H9 (cell line): Measurements from ENCODE around the gene TTLL1. TPM values are rescaled to one million over a fixed set of nuclear protein-coding genes. Genes with fewer than 3 reads are reported as not detected.

Experiments used
- DNase-seq: peaks from one replicate; pipeline ENCODE4 v3.0.0-alpha.2; 2017
- H2AFZ ChIP-seq: one replicate; pipeline ENCODE4 v1.6.1; 2013; ENCODE audit warnings: mild to moderate bottlenecking, low read length, control low read depth, moderate library complexity
- H2AK5ac ChIP-seq: 2 replicates; pipeline ENCODE4 v1.6.1; 2013; ENCODE audit warnings: low read length, control low read depth, mixed read lengths; ENCODE audit not compliant: insufficient read length
- H2BK120ac ChIP-seq: one replicate; pipeline ENCODE4 v1.6.1; 2013; ENCODE audit warnings: low read depth, mild to moderate bottlenecking, low read length, control low read depth, inconsistent platforms; ENCODE audit not compliant: poor library complexity, severe bottlenecking
- H2BK12ac ChIP-seq: 2 replicates; pipeline ENCODE4 v1.6.1; 2013; ENCODE audit warnings: low read length, control low read depth, mixed read lengths, low read depth; ENCODE audit not compliant: insufficient read length
- H2BK15ac ChIP-seq: 2 replicates; pipeline ENCODE4 v1.6.1; 2013; ENCODE audit warnings: low read depth, low read length, control low read depth
- H2BK20ac ChIP-seq: one replicate; pipeline ENCODE4 v1.6.1; 2013; ENCODE audit warnings: low read depth, mild to moderate bottlenecking, low read length, control low read depth, inconsistent platforms; ENCODE audit not compliant: poor library complexity, severe bottlenecking
- H2BK5ac ChIP-seq: 2 replicates; pipeline ENCODE4 v1.6.1; 2013; ENCODE audit warnings: low read length, control low read depth, mixed read lengths; ENCODE audit not compliant: insufficient read length
- H3K14ac ChIP-seq: 2 replicates; pipeline ENCODE4 v1.6.1; 2013; ENCODE audit warnings: low read length, control low read depth; ENCODE audit not compliant: insufficient read depth
- H3K18ac ChIP-seq: 2 replicates; pipeline ENCODE4 v1.6.1; 2013; ENCODE audit warnings: low read depth, mild to moderate bottlenecking, mixed read lengths, low read length, control low read depth; ENCODE audit not compliant: insufficient read length
- H3K23ac ChIP-seq: 2 replicates; pipeline ENCODE4 v1.6.1; 2013; ENCODE audit warnings: low read length, control low read depth, mixed read lengths, low read depth; ENCODE audit not compliant: insufficient read length
- H3K23me2 ChIP-seq: 2 replicates; pipeline ENCODE4 v1.6.1; 2013; ENCODE audit warnings: low read depth, mild to moderate bottlenecking, mixed read lengths, low read length, control low read depth; ENCODE audit not compliant: insufficient read length, poor library complexity, severe bottlenecking
- H3K27ac ChIP-seq: 2 replicates; pipeline ENCODE4 v1.5.1; 2013; ENCODE audit warnings: low read length, control low read depth, mixed read lengths, low read depth; ENCODE audit not compliant: insufficient read length
- H3K27me3 ChIP-seq: 2 replicates; pipeline ENCODE4 v1.6.1; 2013; ENCODE audit warnings: low read length, control low read depth, inconsistent platforms; ENCODE audit not compliant: insufficient read depth
- H3K4ac ChIP-seq: 2 replicates; pipeline ENCODE4 v1.6.1; 2013; ENCODE audit warnings: low read depth, mild to moderate bottlenecking, control low read depth, inconsistent platforms, low read length, moderate library complexity
- H3K4me1 ChIP-seq: 2 replicates; pipeline ENCODE4 v1.6.1; 2013; ENCODE audit warnings: low read length, control low read depth, inconsistent platforms; ENCODE audit not compliant: insufficient read depth
- H3K4me2 ChIP-seq: 2 replicates; pipeline ENCODE4 v1.6.1; 2013; ENCODE audit warnings: low read length, control low read depth, mixed read lengths; ENCODE audit not compliant: insufficient read length, insufficient read depth
- H3K56ac ChIP-seq: 2 replicates; pipeline ENCODE4 v1.6.1; 2013; ENCODE audit warnings: low read depth, mild to moderate bottlenecking, mixed read lengths, low read length, control low read depth; ENCODE audit not compliant: insufficient read length
- H3K79me1 ChIP-seq: 2 replicates; pipeline ENCODE4 v1.6.1; 2013; ENCODE audit warnings: low read depth, mild to moderate bottlenecking, moderate library complexity, low read length, control low read depth, inconsistent platforms; ENCODE audit not compliant: insufficient read depth, poor library complexity, severe bottlenecking
- H3K79me2 ChIP-seq: 2 replicates; pipeline ENCODE4 v1.6.1; 2013; ENCODE audit warnings: low read length, control low read depth, inconsistent platforms; ENCODE audit not compliant: insufficient read depth
- H3K9ac ChIP-seq: 2 replicates; pipeline ENCODE4 v1.6.1; 2013; ENCODE audit warnings: low read length, control low read depth, mixed read lengths; ENCODE audit not compliant: insufficient read length; ENCODE audit errors: extremely low read depth
- H3K9me3 ChIP-seq: one replicate; pipeline ENCODE4 v1.6.1; 2013; ENCODE audit warnings: low read depth, low read length, inconsistent platforms; ENCODE audit not compliant: control insufficient read depth
- H3T11ph ChIP-seq: one replicate; pipeline ENCODE4 v1.6.1; 2013; ENCODE audit warnings: mild to moderate bottlenecking, low read length, control low read depth, inconsistent platforms
- H4K20me1 ChIP-seq: one replicate; pipeline ENCODE4 v1.6.1; 2013; ENCODE audit not compliant: control insufficient read depth, insufficient read length, insufficient read depth
- H4K5ac ChIP-seq: 2 replicates; pipeline ENCODE4 v1.6.1; 2013; ENCODE audit warnings: low read depth, mild to moderate bottlenecking, mixed read lengths, low read length, control low read depth; ENCODE audit not compliant: insufficient read length
- H4K8ac ChIP-seq: replicated peaks from 2 replicates; pipeline ENCODE4 v1.6.1; 2013; ENCODE audit warnings: low read length, control low read depth, mixed read lengths, low read depth; ENCODE audit not compliant: insufficient read length
- H4K91ac ChIP-seq: 2 replicates; pipeline ENCODE4 v1.6.1; 2013; ENCODE audit warnings: low read depth, mild to moderate bottlenecking, moderate library complexity, mixed read lengths, low read length, control low read depth; ENCODE audit not compliant: insufficient read length
- H3K27ac Mint-ChIP-seq, 3 experiments: 2 replicates in 2 of 3; 3 replicates in 1 of 3; pipeline ENCODE4 v1.8.0; 2020 to 2021; ENCODE audit warnings: mixed read lengths in 3 of 3, mild to moderate bottlenecking in 1 of 3, moderate library complexity in 1 of 3
- H3K27me3 Mint-ChIP-seq: 2 replicates; pipeline ENCODE4 v1.8.0; 2021; ENCODE audit warnings: low read depth, mild to moderate bottlenecking, moderate library complexity, mixed read lengths
- H3K36me3 Mint-ChIP-seq, 3 experiments: 2 replicates in 2 of 3; 3 replicates in 1 of 3; pipeline ENCODE4 v1.8.0; 2020 to 2021; ENCODE audit warnings: low read depth in 3 of 3, mixed read lengths in 3 of 3; ENCODE audit not compliant: insufficient read depth in 1 of 3
- H3K4me1 Mint-ChIP-seq, 2 experiments: 2 replicates each; pipeline ENCODE4 v1.8.0; 2020; ENCODE audit warnings: mixed read lengths in 2 of 2
- H3K4me3 Mint-ChIP-seq, 2 experiments: 2 replicates in 1 of 2; 3 replicates in 1 of 2; pipeline ENCODE4 v1.8.0; 2020 to 2021; ENCODE audit warnings: mild to moderate bottlenecking in 2 of 2, mixed read lengths in 2 of 2, moderate library complexity in 1 of 2
- H3K9me3 Mint-ChIP-seq, 2 experiments: 2 replicates in 1 of 2; 3 replicates in 1 of 2; pipeline ENCODE4 v1.8.0; 2020; ENCODE audit warnings: mild to moderate bottlenecking in 2 of 2, mixed read lengths in 2 of 2, moderate library complexity in 1 of 2
- CTCF ChIP-seq: fragments of 200-600 bp; sonication (generic); conservative IDR thresholded peaks from 3 replicates; pipeline ENCODE4 v1.8.0; 2021; ENCODE audit warnings: antibody characterized with exemption, mild to moderate bottlenecking
- WGBS: extraction: QIAGEN DNeasy Blood & Tissue Kit; methylation state at CpG from one replicate; pipeline ENCODE4 v1.1.7; 2013; ENCODE audit warnings: missing lambda C conversion rate, low lambda C conversion rate, mixed read lengths; ENCODE audit not compliant: insufficient read length; ENCODE audit errors: extremely low coverage; 5-methylcytosine and 5-hydroxymethylcytosine counted together
- total RNA-seq: library from RNA; stranded (reverse); gene quantifications from 2 replicates; pipeline ENCODE4 v1.2.1, GENCODE V29; 2021

Gene TTLL1
- total RNA-seq, 1 experiment from 2014 or later = 4.1 TPM

GRCh38 chr22:43126501-43127165 lies 37.4 kb upstream of the TTLL1 start:
- Histone ChIP-seq H2BK120ac (no peak overlapping the region), H4K8ac (no peak overlapping the region), H3K23ac (no peak overlapping the region), H3K79me2 (no peaks in the 10 kb centered on the region), H3K4me1 (no peaks in the 10 kb centered on the region), H3K18ac (no peak overlapping the region), H3K4me2 (no peak overlapping the region), H3K9me3 (no peaks in the 10 kb centered on the region), H3K14ac (no peak overlapping the region), H2BK5ac (no peak overlapping the region), H2BK15ac (no peak overlapping the region), H4K91ac (no peak overlapping the region), H3K23me2 (no peaks in the 10 kb centered on the region), H3T11ph (no peak overlapping the region), H3K27me3 (no peaks in the 10 kb centered on the region), H3K9ac (no peak overlapping the region), H3K27ac (no peak overlapping the region), H3K56ac (no peak overlapping the region), H2BK20ac (no peak overlapping the region), H3K4ac (no peak overlapping the region), H4K20me1 (no peaks in the 10 kb centered on the region), H3K79me1 (no peaks in the 10 kb centered on the region), H2BK12ac (no peak overlapping the region), H4K5ac (no peak overlapping the region), H2AFZ (no peak overlapping the region), H2AK5ac (no peak overlapping the region)
- H3K9me3 Mint-ChIP-seq = no peaks in the 10 kb centered on the region
- H3K4me3 Mint-ChIP-seq = no peak overlapping the region
- WGBS = no CpG with 5 or more reads among the region's 5 CpGs
- TF ChIP-seq CTCF = no peak
- H3K36me3 Mint-ChIP-seq = peaks cover 0 to 4% (median 3%) of the 10 kb centered on the region in 3 experiments; a peak in 2 of 7 replicates
- H3K27me3 Mint-ChIP-seq = peaks cover 6% of the 10 kb centered on the region
- peaks cover 9 to 22% of the 10 kb centered on the region in 2 experiments for H3K4me1 Mint-ChIP-seq
- no peak for DNase-seq
- no peak overlapping the region for H3K27ac Mint-ChIP-seq
